Transverse colon (tissue), 4 donors: ENCODE measurements around the gene GTPBP1. TPM values are rescaled to one million over a fixed set of nuclear protein-coding genes. Genes with fewer than 3 reads are reported as not detected.

Experiments used
- DNase-seq: peaks from one replicate; pipeline ENCODE4 v3.0.0-alpha.2; 2019
- H3K27ac ChIP-seq, 4 donors: fragments of 200-600 bp; sonication (generic); 2 replicates each; pipeline ENCODE4 v1.5.1; 2016 to 2018; ENCODE audit warnings: inconsistent platforms in 4 of 4
- H3K27me3 ChIP-seq: fragments of 200-600 bp; sonication (generic); 2 replicates; pipeline ENCODE4 v1.5.1; 2017; ENCODE audit warnings: inconsistent platforms
- H3K36me3 ChIP-seq, 4 donors: fragments of 200-600 bp; sonication (generic); 2 replicates each; pipeline ENCODE4 v1.5.1; 2017 to 2019; ENCODE audit warnings: inconsistent platforms in 4 of 4
- H3K4me1 ChIP-seq, 4 donors: fragments of 200-600 bp; sonication (generic); 2 replicates each; pipeline ENCODE4 v1.5.1; 2017 to 2020; ENCODE audit warnings: inconsistent platforms in 4 of 4
- H3K4me3 ChIP-seq, 4 donors: fragments of 200-600 bp; sonication (generic); 1 replicate in 1 of 4; 2 replicates in 3 of 4; pipeline versions ENCODE4 v1.5.1 to v1.6.1; 2017 to 2019; ENCODE audit warnings: inconsistent platforms in 4 of 4
- H3K9me3 ChIP-seq, 2 donors: fragments of 200-600 bp; sonication (generic); 2 replicates each; pipeline ENCODE4 v1.5.1; 2017 to 2019; ENCODE audit warnings: inconsistent platforms in 2 of 2
- EP300 ChIP-seq: sonication (generic); formaldehyde crosslinking; IDR thresholded peaks from one replicate; pipeline ENCODE4 v1.6.1; 2017; ENCODE audit warnings: antibody characterized with exemption, low read depth
- POLR2A ChIP-seq: fragments of 450-650 bp; IDR thresholded peaks from one replicate; pipeline ENCODE4 v1.6.1; 2016; ENCODE audit warnings: antibody characterized with exemption, mild to moderate bottlenecking, moderate library complexity
- POLR2AphosphoS5 ChIP-seq, 3 donors: sonication (generic); formaldehyde crosslinking; IDR thresholded peaks; one replicate each; pipeline ENCODE4 v1.6.1; 2016; ENCODE audit warnings: antibody characterized with exemption in 3 of 3
- WGBS, 2 donors: methylation state at CpG; one replicate each; pipeline ENCODE4 v1.1.5; 2018; ENCODE audit warnings: low coverage in 1 of 2; 5-methylcytosine and 5-hydroxymethylcytosine counted together
- in situ Hi-C, 4 donors: fragments of 200-750 bp; cut with MboI; loops; one replicate each; pipeline versions ENCODE4 v1.15.0 to v1.15.1; 2017; ENCODE audit warnings: low sequenced_read_pairs in 3 of 4, low pct_ligation_motif_present in 1 of 4, low pct_unique_long_range_greater_than_20kb in 1 of 4
- intact Hi-C: fragments of 100-400 bp; cut with DNase I; formaldehyde crosslinking; loops from one replicate; pipeline ENCODE4 v1.15.1; 2023; ENCODE audit warnings: low total_unique reads
- total RNA-seq, 4 donors: library from RNA; depleted of rRNA; stranded (reverse); fragments of >200 nt; gene quantifications; one replicate each; pipeline ENCODE4 v1.1.0, GENCODE V29; 2016
- TF ChIP-seq, protein P1 (sequence below), 5 experiments: fragments of 200-600 bp in 3 of 5; fragments of 450-650 bp in 2 of 5; sonication (generic) in 3 of 5; IDR thresholded peaks; 1 replicate in 2 of 5; 2 replicates in 3 of 5; pipeline ENCODE4 v1.5.1; 2016 to 2017; ENCODE audit warnings: antibody characterized with exemption in 5 of 5, inconsistent platforms in 3 of 5, mild to moderate bottlenecking in 2 of 5, moderate library complexity in 1 of 5

GTPBP1 gene
- total RNA-seq, 4 donors from 2014 or later, result 51.5 to 84.9 (median 77.6) TPM

DNA sequence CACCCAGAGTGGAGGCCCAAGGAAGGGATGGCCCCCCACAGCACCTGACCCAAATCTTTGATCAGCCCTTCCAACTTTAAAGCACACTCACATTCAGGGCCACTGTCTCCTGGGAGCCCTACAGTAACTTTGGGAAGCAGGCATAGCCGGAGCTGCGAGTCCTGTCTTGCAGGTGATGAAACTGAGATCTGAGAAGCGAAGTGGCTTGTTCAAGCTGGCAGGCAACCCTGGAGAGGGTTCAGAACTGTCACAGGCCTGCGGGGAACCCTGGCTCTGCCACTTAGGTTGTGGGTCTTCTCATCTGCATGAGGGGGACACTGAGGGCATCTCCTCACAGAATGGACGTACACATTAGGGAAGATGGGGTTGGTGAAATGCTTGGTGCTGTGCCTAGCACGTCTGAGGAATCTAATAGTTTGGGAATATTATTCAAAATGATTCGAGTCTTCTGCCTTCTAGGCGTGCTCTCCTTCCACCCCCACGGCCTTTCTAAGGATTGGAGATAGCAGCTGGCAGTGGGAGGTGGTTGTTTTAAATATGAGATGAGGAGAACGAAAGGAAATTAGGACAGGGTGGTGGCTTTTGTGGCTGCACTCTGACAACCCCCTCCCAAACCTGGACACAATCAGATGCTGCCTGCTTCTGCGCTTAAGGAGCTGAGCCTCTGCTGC, 68.9 kb downstream of the GTPBP1 start:
- no peak for DNase-seq
- WGBS, 2 donors, result 76 to 86% methylated on average over 4 to 11 of the region's 11 CpGs
- TF ChIP-seq, protein P1, sequence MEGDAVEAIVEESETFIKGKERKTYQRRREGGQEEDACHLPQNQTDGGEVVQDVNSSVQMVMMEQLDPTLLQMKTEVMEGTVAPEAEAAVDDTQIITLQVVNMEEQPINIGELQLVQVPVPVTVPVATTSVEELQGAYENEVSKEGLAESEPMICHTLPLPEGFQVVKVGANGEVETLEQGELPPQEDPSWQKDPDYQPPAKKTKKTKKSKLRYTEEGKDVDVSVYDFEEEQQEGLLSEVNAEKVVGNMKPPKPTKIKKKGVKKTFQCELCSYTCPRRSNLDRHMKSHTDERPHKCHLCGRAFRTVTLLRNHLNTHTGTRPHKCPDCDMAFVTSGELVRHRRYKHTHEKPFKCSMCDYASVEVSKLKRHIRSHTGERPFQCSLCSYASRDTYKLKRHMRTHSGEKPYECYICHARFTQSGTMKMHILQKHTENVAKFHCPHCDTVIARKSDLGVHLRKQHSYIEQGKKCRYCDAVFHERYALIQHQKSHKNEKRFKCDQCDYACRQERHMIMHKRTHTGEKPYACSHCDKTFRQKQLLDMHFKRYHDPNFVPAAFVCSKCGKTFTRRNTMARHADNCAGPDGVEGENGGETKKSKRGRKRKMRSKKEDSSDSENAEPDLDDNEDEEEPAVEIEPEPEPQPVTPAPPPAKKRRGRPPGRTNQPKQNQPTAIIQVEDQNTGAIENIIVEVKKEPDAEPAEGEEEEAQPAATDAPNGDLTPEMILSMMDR (IDR thresholded peaks at IDR 0.05), result no peak
- TF ChIP-seq POLR2A (no peak), POLR2AphosphoS5 (IDR thresholded peaks at IDR 0.05) (no peak), EP300 (no peak)
- Histone ChIP-seq H3K9me3 (no peaks in the 10 kb centered on the region), H3K4me3 (no peak overlapping the region), H3K4me1 (no peaks in the 10 kb centered on the region), H3K27me3 (no peaks in the 10 kb centered on the region), H3K27ac (no peak overlapping the region), H3K36me3 (no peaks in the 10 kb centered on the region)
- intact Hi-C loops (no loop called here), in situ Hi-C loops (no loop called here)

- WGBS, 2 donors, result 75% methylated on average over 13 of the region's 13 CpGs; no CpG with 5 or more reads in 1 of the 2 donors
- intact Hi-C loops, result no loop called here
- H3K27ac ChIP-seq, result no peak overlapping the region
These were observed 69.9 kb downstream of the GTPBP1 start for GRCh38 chr22:38775656-38776055.

DNA sequence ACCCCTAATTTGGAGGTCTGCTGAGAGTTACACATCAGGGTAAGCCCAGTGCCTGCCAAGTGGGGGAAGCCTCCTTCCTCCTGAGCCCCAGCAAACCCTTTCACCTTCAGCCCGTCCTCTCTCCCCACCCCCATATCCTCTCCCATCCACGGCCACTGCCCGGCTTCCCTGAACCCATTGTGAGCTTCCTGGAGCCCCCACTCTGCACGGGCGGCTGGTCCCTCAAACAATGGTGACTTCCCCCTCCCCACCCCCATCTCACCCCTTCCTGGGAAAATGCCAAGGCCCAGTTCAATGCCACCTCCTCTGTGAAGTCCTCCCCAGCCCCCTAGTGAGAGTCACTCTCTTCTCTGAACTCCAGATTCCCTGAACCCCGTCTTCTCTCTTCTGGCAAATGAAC, 70.3 kb downstream of the GTPBP1 start:
- Histone ChIP-seq H3K27ac (no peak overlapping the region), H3K27me3 (no peaks in the 10 kb centered on the region), H3K4me3 (no peak overlapping the region), H3K9me3 (no peaks in the 10 kb centered on the region), H3K36me3 (peaks cover 0 to 3% (median 0%) of the 10 kb centered on the region in 4 donors), H3K4me1 (no peaks in the 10 kb centered on the region)
- intact Hi-C loops (no loop called here), in situ Hi-C loops (no loop called here)
- TF ChIP-seq, protein P1 (IDR thresholded peaks at IDR 0.05), result no peak
- no peak for TF ChIP-seq POLR2AphosphoS5 (IDR thresholded peaks at IDR 0.05)
- no peak for TF ChIP-seq POLR2A
- TF ChIP-seq EP300, result no peak
- 64 to 70% methylated on average over 5 to 6 of the region's 6 CpGs for WGBS, 2 donors
- DNase-seq, result no peak

More at GRCh38 chr22:38775656-38776055, 69.9 kb downstream of the GTPBP1 start:
- Histone ChIP-seq H3K4me3 (no peak overlapping the region), H3K27me3 (no peaks in the 10 kb centered on the region), H3K9me3 (no peaks in the 10 kb centered on the region), H3K4me1 (no peaks in the 10 kb centered on the region), H3K36me3 (peaks cover 0 to 3% (median 0%) of the 10 kb centered on the region in 4 donors)
- no peak for TF ChIP-seq POLR2AphosphoS5 (IDR thresholded peaks at IDR 0.05)
- TF ChIP-seq, protein P1 (IDR thresholded peaks at IDR 0.05), result no peak
- no peak for TF ChIP-seq POLR2A
- TF ChIP-seq EP300, result no peak
- in situ Hi-C loops, result no loop called here
- no peak for DNase-seq

GRCh38 chr22:38777087-38777671, 71.4 kb downstream of the GTPBP1 start:
- no peaks in the 10 kb centered on the region for H3K9me3 ChIP-seq
- in situ Hi-C loops (no loop called here), intact Hi-C loops (no loop called here)
- no peaks in the 10 kb centered on the region for H3K4me1 ChIP-seq
- DNase-seq, result no peak
- H3K27me3 ChIP-seq, result no peaks in the 10 kb centered on the region
- H3K27ac ChIP-seq, result no peak overlapping the region
- peaks cover 0 to 3% (median 0%) of the 10 kb centered on the region in 4 donors for H3K36me3 ChIP-seq
- no peak overlapping the region for H3K4me3 ChIP-seq
- TF ChIP-seq POLR2AphosphoS5 (IDR thresholded peaks at IDR 0.05) (no peak), POLR2A (no peak)
- WGBS, 2 donors, result 91% methylated on average over 27 of the region's 27 CpGs; no CpG with 5 or more reads in 1 of the 2 donors
